ENCODE measurements around the gene SHROOM3. TPM values are rescaled to one million over a fixed set of nuclear protein-coding genes. Genes with fewer than 3 reads are reported as not detected.
A peak's percentile ranks its signal among the peaks of the same experiment; 100 is the strongest.

SHROOM3 gene
- total RNA-seq, 3 donors from 2014 or later: 105 to 263 (median 158) TPM

DNA sequence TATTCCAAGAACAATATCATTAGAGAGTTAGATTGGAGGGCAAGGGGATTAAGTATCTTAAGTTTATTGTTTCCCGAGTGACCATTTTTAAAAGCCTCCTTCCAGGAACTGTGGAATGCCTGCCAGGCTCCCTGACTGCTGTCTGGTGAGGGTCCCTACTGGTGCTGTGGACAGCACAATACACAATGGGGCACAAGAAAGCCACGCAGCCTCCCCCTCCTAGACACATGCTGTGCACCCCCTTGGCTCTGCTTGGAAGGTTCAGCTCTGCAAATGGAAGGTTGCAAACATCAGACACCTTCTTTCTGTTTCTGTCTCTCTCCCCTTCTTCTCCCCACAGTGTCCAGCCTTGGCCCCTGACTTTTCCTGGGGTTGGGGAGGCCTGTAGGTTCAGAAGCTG lies 153.2 kb downstream of the SHROOM3 start:
- Histone ChIP-seq H3K9me3 (no peaks in the 10 kb centered on the region), H3K4me1 (ENCODE audit: low read depth) (peaks cover 37% of the 10 kb centered on the region), H3K4me3 (no peak overlapping the region), H3K36me3 (ENCODE audit: low read depth) (no peaks in the 10 kb centered on the region)
- DNase-seq (no peak), ATAC-seq (no peak)
- TF ChIP-seq, protein P1, sequence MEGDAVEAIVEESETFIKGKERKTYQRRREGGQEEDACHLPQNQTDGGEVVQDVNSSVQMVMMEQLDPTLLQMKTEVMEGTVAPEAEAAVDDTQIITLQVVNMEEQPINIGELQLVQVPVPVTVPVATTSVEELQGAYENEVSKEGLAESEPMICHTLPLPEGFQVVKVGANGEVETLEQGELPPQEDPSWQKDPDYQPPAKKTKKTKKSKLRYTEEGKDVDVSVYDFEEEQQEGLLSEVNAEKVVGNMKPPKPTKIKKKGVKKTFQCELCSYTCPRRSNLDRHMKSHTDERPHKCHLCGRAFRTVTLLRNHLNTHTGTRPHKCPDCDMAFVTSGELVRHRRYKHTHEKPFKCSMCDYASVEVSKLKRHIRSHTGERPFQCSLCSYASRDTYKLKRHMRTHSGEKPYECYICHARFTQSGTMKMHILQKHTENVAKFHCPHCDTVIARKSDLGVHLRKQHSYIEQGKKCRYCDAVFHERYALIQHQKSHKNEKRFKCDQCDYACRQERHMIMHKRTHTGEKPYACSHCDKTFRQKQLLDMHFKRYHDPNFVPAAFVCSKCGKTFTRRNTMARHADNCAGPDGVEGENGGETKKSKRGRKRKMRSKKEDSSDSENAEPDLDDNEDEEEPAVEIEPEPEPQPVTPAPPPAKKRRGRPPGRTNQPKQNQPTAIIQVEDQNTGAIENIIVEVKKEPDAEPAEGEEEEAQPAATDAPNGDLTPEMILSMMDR (IDR thresholded peaks at IDR 0.05): no peak
- intact Hi-C loops (cut with DNase I, micrococcal nuclease): no loop called here

DNA sequence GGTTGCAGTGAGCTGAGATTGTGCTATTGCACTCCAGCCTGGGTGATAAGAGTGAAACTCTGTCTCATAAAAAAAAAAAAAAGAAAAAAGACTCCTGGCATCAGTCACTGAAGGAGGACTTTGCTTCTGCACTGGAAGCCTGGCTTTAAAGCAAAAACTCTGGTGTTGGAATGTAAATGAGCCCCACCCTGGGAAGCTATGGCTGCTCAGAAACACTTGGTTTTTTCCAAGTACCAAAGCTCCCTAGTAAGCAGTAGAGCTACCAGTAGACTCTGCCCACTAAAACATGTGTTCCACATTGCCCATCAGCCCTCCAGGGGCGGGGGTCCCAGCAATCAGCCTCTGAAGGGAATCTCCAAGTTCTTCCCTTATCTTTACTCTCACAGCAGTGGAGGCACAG lies 154.4 kb downstream of the SHROOM3 start:
- Histone ChIP-seq H3K36me3 (ENCODE audit: low read depth) (no peaks in the 10 kb centered on the region), H3K4me1 (ENCODE audit: low read depth) (peaks cover 38% of the 10 kb centered on the region), H3K9me3 (no peaks in the 10 kb centered on the region), H3K4me3 (no peak overlapping the region)
- DNase-seq (peak in 2 of 3 donors; percentile 38 to 69), ATAC-seq (peak; percentile 64)
- intact Hi-C loops (cut with DNase I, micrococcal nuclease): no loop called here
- TF ChIP-seq, protein P1 (IDR thresholded peaks at IDR 0.05): no peak

DNA sequence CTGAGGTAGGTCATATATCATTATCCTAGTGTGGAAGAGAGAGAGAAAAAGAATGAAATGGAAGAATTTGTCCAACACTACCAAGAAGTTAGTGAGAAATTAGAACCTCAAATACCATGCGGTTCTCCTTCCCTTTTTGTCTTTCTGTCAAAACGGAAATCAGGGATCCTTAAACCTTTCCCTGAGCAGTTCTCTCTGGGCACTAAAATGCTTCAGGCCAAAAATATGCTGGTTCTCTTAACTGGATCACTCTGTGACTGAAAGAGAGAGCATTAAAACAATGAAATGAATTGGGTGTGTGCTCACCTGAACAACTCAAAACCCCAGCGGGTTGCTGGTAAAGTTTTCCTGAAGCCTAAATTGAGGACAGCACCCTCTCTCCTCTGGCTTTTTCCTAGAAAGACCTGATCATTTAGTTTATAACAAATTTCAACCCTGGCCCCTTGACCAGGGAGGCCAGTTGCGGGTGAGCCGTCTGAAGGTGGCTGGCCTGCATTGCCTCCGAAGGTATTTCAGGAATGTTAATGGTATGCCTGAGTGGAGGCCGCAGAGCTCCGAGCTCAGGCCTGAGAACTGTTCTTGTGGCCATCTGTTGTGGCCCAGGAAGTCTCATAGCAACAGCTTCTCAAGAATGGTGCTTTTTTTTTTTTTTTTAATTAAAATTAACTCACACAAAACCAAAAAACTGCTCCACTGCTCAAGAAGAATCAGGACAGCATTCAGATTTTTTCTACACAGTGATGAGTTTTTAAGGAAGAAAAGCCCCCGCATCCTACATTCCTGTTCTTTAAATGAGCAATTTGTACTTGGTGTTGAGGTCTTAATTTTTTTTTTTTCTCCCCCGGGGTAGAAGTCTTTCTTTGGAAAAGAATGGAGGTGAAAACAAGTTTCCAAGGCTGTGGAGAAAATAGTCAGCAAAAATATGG lies 155.1 kb downstream of the SHROOM3 start:
- intact Hi-C loops (cut with DNase I, micrococcal nuclease): no loop called here
- Histone ChIP-seq H3K9me3 (no peaks in the 10 kb centered on the region), H3K4me1 (ENCODE audit: low read depth) (peaks cover 44% of the 10 kb centered on the region), H3K4me3 (no peak overlapping the region), H3K36me3 (ENCODE audit: low read depth) (no peaks in the 10 kb centered on the region)
- ATAC-seq: peak; percentile 15
- TF ChIP-seq, protein P1 (IDR thresholded peaks at IDR 0.05): no peak
- DNase-seq: peak in 2 of 3 donors; percentile 48 to 50

DNA sequence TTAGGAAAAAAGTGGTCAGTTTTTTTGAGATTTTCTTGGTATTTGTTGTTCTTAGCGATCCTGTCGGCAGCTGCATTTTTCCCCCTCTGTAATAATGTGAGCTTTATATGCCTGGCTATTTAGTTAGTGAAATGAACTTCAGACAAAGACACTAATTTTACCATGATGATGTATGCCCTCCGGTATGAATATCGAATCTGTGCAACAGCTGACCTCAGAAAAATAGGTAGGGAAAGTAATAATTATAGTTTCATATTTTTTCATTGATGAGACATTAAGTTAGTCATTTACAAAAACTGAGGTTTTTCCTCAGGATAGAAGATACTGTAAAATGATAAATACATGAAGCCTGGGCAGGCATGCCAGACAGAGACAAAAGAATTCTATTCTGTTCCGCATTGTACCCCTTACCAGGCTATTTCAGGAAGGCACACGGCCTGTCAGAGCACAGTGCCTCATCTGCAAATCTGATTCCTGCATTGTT lies 155.8 kb downstream of the SHROOM3 start:
- TF ChIP-seq, protein P1 (IDR thresholded peaks at IDR 0.05): no peak
- intact Hi-C loops (cut with DNase I, micrococcal nuclease): no loop called here
- Histone ChIP-seq H3K4me3 (no peak overlapping the region), H3K4me1 (ENCODE audit: low read depth) (peaks cover 51% of the 10 kb centered on the region), H3K9me3 (no peaks in the 10 kb centered on the region), H3K36me3 (ENCODE audit: low read depth) (no peaks in the 10 kb centered on the region)
- no peak for ATAC-seq
- DNase-seq: no peak

DNA sequence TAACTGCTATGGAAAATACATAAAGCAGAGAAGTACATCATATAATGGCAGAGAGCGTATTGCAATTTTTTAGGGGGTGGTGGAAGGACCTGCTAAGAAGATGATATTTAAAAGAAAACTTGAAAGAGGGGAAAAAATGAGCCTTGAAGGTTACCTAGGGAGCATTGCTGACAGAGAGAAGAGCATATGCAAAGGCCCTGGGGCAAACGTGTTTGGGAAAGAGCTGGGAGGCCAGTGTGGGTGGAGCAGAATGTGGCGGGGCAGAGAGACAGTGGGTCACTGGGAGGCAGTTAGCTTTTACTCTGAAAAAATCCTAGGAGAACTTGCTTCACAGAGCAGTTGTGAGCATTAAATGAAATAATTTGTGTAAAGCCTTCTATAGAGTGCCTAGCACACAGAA lies 157.0 kb downstream of the SHROOM3 start:
- peaks cover 52% of the 10 kb centered on the region for H3K4me1 ChIP-seq (ENCODE audit: low read depth)

More for the DNA sequence above, 157.0 kb downstream of the SHROOM3 start:
- DNase-seq (no peak), ATAC-seq (no peak)
- no peak overlapping the region for H3K4me3 ChIP-seq
- no peaks in the 10 kb centered on the region for H3K9me3 ChIP-seq
- no peaks in the 10 kb centered on the region for H3K36me3 ChIP-seq (ENCODE audit: low read depth)
- intact Hi-C loops (cut with DNase I, micrococcal nuclease): no loop called here
- TF ChIP-seq, protein P1 (IDR thresholded peaks at IDR 0.05): no peak

Data from mucosa of descending colon (tissue), 3 donors.